H9 (cell line): ENCODE results near the gene GPR146. TPM values are rescaled to one million over a fixed set of nuclear protein-coding genes. Genes with fewer than 3 reads are reported as not detected.

Experiments used
- DNase-seq: peaks from one replicate; pipeline ENCODE4 v3.0.0-alpha.2; 2017
- H2AFZ ChIP-seq: one replicate; pipeline ENCODE4 v1.6.1; 2013; ENCODE audit warnings: mild to moderate bottlenecking, low read length, control low read depth, moderate library complexity
- H2AK5ac ChIP-seq: 2 replicates; pipeline ENCODE4 v1.6.1; 2013; ENCODE audit warnings: low read length, control low read depth, mixed read lengths; ENCODE audit not compliant: insufficient read length
- H2BK120ac ChIP-seq: one replicate; pipeline ENCODE4 v1.6.1; 2013; ENCODE audit warnings: low read depth, mild to moderate bottlenecking, low read length, control low read depth, inconsistent platforms; ENCODE audit not compliant: poor library complexity, severe bottlenecking
- H2BK12ac ChIP-seq: 2 replicates; pipeline ENCODE4 v1.6.1; 2013; ENCODE audit warnings: low read length, control low read depth, mixed read lengths, low read depth; ENCODE audit not compliant: insufficient read length
- H2BK15ac ChIP-seq: 2 replicates; pipeline ENCODE4 v1.6.1; 2013; ENCODE audit warnings: low read depth, low read length, control low read depth
- H2BK20ac ChIP-seq: one replicate; pipeline ENCODE4 v1.6.1; 2013; ENCODE audit warnings: low read depth, mild to moderate bottlenecking, low read length, control low read depth, inconsistent platforms; ENCODE audit not compliant: poor library complexity, severe bottlenecking
- H2BK5ac ChIP-seq: 2 replicates; pipeline ENCODE4 v1.6.1; 2013; ENCODE audit warnings: low read length, control low read depth, mixed read lengths; ENCODE audit not compliant: insufficient read length
- H3K14ac ChIP-seq: 2 replicates; pipeline ENCODE4 v1.6.1; 2013; ENCODE audit warnings: low read length, control low read depth; ENCODE audit not compliant: insufficient read depth
- H3K18ac ChIP-seq: 2 replicates; pipeline ENCODE4 v1.6.1; 2013; ENCODE audit warnings: low read depth, mild to moderate bottlenecking, mixed read lengths, low read length, control low read depth; ENCODE audit not compliant: insufficient read length
- H3K23ac ChIP-seq: 2 replicates; pipeline ENCODE4 v1.6.1; 2013; ENCODE audit warnings: low read length, control low read depth, mixed read lengths, low read depth; ENCODE audit not compliant: insufficient read length
- H3K23me2 ChIP-seq: 2 replicates; pipeline ENCODE4 v1.6.1; 2013; ENCODE audit warnings: low read depth, mild to moderate bottlenecking, mixed read lengths, low read length, control low read depth; ENCODE audit not compliant: insufficient read length, poor library complexity, severe bottlenecking
- H3K27ac ChIP-seq: 2 replicates; pipeline ENCODE4 v1.5.1; 2013; ENCODE audit warnings: low read length, control low read depth, mixed read lengths, low read depth; ENCODE audit not compliant: insufficient read length
- H3K27me3 ChIP-seq: 2 replicates; pipeline ENCODE4 v1.6.1; 2013; ENCODE audit warnings: low read length, control low read depth, inconsistent platforms; ENCODE audit not compliant: insufficient read depth
- H3K4ac ChIP-seq: 2 replicates; pipeline ENCODE4 v1.6.1; 2013; ENCODE audit warnings: low read depth, mild to moderate bottlenecking, control low read depth, inconsistent platforms, low read length, moderate library complexity
- H3K4me1 ChIP-seq: 2 replicates; pipeline ENCODE4 v1.6.1; 2013; ENCODE audit warnings: low read length, control low read depth, inconsistent platforms; ENCODE audit not compliant: insufficient read depth
- H3K4me2 ChIP-seq: 2 replicates; pipeline ENCODE4 v1.6.1; 2013; ENCODE audit warnings: low read length, control low read depth, mixed read lengths; ENCODE audit not compliant: insufficient read length, insufficient read depth
- H3K56ac ChIP-seq: 2 replicates; pipeline ENCODE4 v1.6.1; 2013; ENCODE audit warnings: low read depth, mild to moderate bottlenecking, mixed read lengths, low read length, control low read depth; ENCODE audit not compliant: insufficient read length
- H3K79me1 ChIP-seq: 2 replicates; pipeline ENCODE4 v1.6.1; 2013; ENCODE audit warnings: low read depth, mild to moderate bottlenecking, moderate library complexity, low read length, control low read depth, inconsistent platforms; ENCODE audit not compliant: insufficient read depth, poor library complexity, severe bottlenecking
- H3K79me2 ChIP-seq: 2 replicates; pipeline ENCODE4 v1.6.1; 2013; ENCODE audit warnings: low read length, control low read depth, inconsistent platforms; ENCODE audit not compliant: insufficient read depth
- H3K9ac ChIP-seq: 2 replicates; pipeline ENCODE4 v1.6.1; 2013; ENCODE audit warnings: low read length, control low read depth, mixed read lengths; ENCODE audit not compliant: insufficient read length; ENCODE audit errors: extremely low read depth
- H3K9me3 ChIP-seq: one replicate; pipeline ENCODE4 v1.6.1; 2013; ENCODE audit warnings: low read depth, low read length, inconsistent platforms; ENCODE audit not compliant: control insufficient read depth
- H3T11ph ChIP-seq: one replicate; pipeline ENCODE4 v1.6.1; 2013; ENCODE audit warnings: mild to moderate bottlenecking, low read length, control low read depth, inconsistent platforms
- H4K20me1 ChIP-seq: one replicate; pipeline ENCODE4 v1.6.1; 2013; ENCODE audit not compliant: control insufficient read depth, insufficient read length, insufficient read depth
- H4K5ac ChIP-seq: 2 replicates; pipeline ENCODE4 v1.6.1; 2013; ENCODE audit warnings: low read depth, mild to moderate bottlenecking, mixed read lengths, low read length, control low read depth; ENCODE audit not compliant: insufficient read length
- H4K8ac ChIP-seq: replicated peaks from 2 replicates; pipeline ENCODE4 v1.6.1; 2013; ENCODE audit warnings: low read length, control low read depth, mixed read lengths, low read depth; ENCODE audit not compliant: insufficient read length
- H4K91ac ChIP-seq: 2 replicates; pipeline ENCODE4 v1.6.1; 2013; ENCODE audit warnings: low read depth, mild to moderate bottlenecking, moderate library complexity, mixed read lengths, low read length, control low read depth; ENCODE audit not compliant: insufficient read length
- H3K27ac Mint-ChIP-seq, 3 experiments: 2 replicates in 2 of 3; 3 replicates in 1 of 3; pipeline ENCODE4 v1.8.0; 2020 to 2021; ENCODE audit warnings: mixed read lengths in 3 of 3, mild to moderate bottlenecking in 1 of 3, moderate library complexity in 1 of 3
- H3K27me3 Mint-ChIP-seq: 2 replicates; pipeline ENCODE4 v1.8.0; 2021; ENCODE audit warnings: low read depth, mild to moderate bottlenecking, moderate library complexity, mixed read lengths
- H3K36me3 Mint-ChIP-seq, 3 experiments: 2 replicates in 2 of 3; 3 replicates in 1 of 3; pipeline ENCODE4 v1.8.0; 2020 to 2021; ENCODE audit warnings: low read depth in 3 of 3, mixed read lengths in 3 of 3; ENCODE audit not compliant: insufficient read depth in 1 of 3
- H3K4me1 Mint-ChIP-seq, 2 experiments: 2 replicates each; pipeline ENCODE4 v1.8.0; 2020; ENCODE audit warnings: mixed read lengths in 2 of 2
- H3K4me3 Mint-ChIP-seq, 2 experiments: 2 replicates in 1 of 2; 3 replicates in 1 of 2; pipeline ENCODE4 v1.8.0; 2020 to 2021; ENCODE audit warnings: mild to moderate bottlenecking in 2 of 2, mixed read lengths in 2 of 2, moderate library complexity in 1 of 2
- H3K9me3 Mint-ChIP-seq, 2 experiments: 2 replicates in 1 of 2; 3 replicates in 1 of 2; pipeline ENCODE4 v1.8.0; 2020; ENCODE audit warnings: mild to moderate bottlenecking in 2 of 2, mixed read lengths in 2 of 2, moderate library complexity in 1 of 2
- CTCF ChIP-seq: fragments of 200-600 bp; sonication (generic); conservative IDR thresholded peaks from 3 replicates; pipeline ENCODE4 v1.8.0; 2021; ENCODE audit warnings: antibody characterized with exemption, mild to moderate bottlenecking
- WGBS: extraction: QIAGEN DNeasy Blood & Tissue Kit; methylation state at CpG from one replicate; pipeline ENCODE4 v1.1.7; 2013; ENCODE audit warnings: missing lambda C conversion rate, low lambda C conversion rate, mixed read lengths; ENCODE audit not compliant: insufficient read length; ENCODE audit errors: extremely low coverage; 5-methylcytosine and 5-hydroxymethylcytosine counted together
- total RNA-seq: library from RNA; stranded (reverse); gene quantifications from 2 replicates; pipeline ENCODE4 v1.2.1, GENCODE V29; 2021

Gene GPR146
- total RNA-seq, 1 experiment from 2014 or later, result 1.4 TPM

DNA sequence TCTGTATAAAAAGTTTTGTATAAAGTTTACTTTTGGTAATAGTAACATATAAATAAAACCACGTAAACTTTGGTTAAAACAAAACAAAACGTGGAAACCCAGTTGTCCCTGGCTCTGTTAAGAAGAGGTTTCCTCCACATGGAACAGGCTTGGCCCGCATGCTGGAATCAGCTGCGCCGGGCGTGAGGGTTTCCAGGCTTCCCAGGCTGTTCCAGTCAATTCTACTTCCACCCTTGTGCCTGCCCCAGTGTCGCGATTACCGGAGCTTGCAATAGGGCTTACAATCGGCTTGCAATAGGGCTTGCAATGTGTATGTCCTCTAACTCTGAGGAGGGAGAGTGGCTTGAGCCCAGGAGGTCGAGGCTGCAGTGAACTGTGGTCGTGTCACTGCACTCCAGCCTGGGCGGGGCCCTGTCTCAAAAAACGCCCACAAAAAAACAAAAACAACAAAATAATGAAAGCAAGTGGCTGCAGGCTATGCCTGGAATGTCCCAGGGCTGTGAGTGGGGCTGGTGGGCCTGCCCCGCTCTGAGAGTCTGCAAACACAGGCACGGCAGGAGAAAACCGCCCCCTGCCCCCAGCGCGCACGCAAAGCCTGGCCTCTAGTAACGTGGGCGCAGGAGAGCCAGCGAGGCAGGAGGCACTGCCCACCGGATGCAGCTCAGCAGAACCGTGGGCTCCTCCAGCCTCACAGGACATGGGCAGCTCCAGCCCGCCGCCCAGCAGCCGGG, 45.0 kb upstream of the GPR146 start:
- Histone ChIP-seq H3K27me3 (no peaks in the 10 kb centered on the region), H4K20me1 (no peaks in the 10 kb centered on the region), H3K23ac (no peak overlapping the region), H2BK20ac (no peak overlapping the region), H3K23me2 (no peaks in the 10 kb centered on the region), H4K5ac (no peak overlapping the region), H4K8ac (no peak overlapping the region), H3K4me2 (no peak overlapping the region), H3K27ac (no peak overlapping the region), H2AK5ac (no peak overlapping the region), H3K4me1 (no peaks in the 10 kb centered on the region), H3K56ac (no peak overlapping the region), H3K18ac (no peak overlapping the region), H2AFZ (no peak overlapping the region), H2BK12ac (no peak overlapping the region), H2BK5ac (no peak overlapping the region), H3T11ph (no peak overlapping the region), H3K4ac (no peak overlapping the region), H3K9me3 (no peaks in the 10 kb centered on the region), H2BK15ac (no peak overlapping the region), H3K79me2 (no peaks in the 10 kb centered on the region), H3K79me1 (no peaks in the 10 kb centered on the region), H3K14ac (no peak overlapping the region), H4K91ac (no peak overlapping the region), H3K9ac (no peak overlapping the region), H2BK120ac (no peak overlapping the region)
- Mint-ChIP-seq H3K27me3 (no peaks in the 10 kb centered on the region), H3K36me3 (peaks cover 0 to 10% (median 9%) of the 10 kb centered on the region in 3 experiments; a peak in 4 of 7 replicates), H3K9me3 (no peaks in the 10 kb centered on the region), H3K4me1 (peaks cover 2 to 18% of the 10 kb centered on the region in 2 experiments; a peak in 2 of 4 replicates), H3K27ac (no peak overlapping the region), H3K4me3 (no peak overlapping the region)
- no CpG with 5 or more reads among the region's 28 CpGs for WGBS
- DNase-seq, result no peak
- TF ChIP-seq CTCF, result no peak
